Esophagus (tissue), 2 donors: ENCODE measurements around the gene OXTR. TPM values are rescaled to one million over a fixed set of nuclear protein-coding genes. Genes with fewer than 3 reads are reported as not detected.

Experiments
- H3K27ac ChIP-seq, 2 donors: one replicate each; pipeline ENCODE4 v1.5.1; 2013; ENCODE audit warnings: low read depth in 2 of 2, mild to moderate bottlenecking in 2 of 2, inconsistent platforms in 1 of 2, low read length in 1 of 2, moderate library complexity in 1 of 2
- H3K27me3 ChIP-seq, 2 donors: one replicate each; pipeline ENCODE4 v1.6.1; 2013; ENCODE audit warnings: low read length in 2 of 2, control low read depth in 1 of 2, mild to moderate bottlenecking in 1 of 2; ENCODE audit not compliant: insufficient read depth in 2 of 2, control insufficient read depth in 1 of 2
- H3K36me3 ChIP-seq, 2 donors: one replicate each; pipeline ENCODE4 v1.6.1; 2013; ENCODE audit warnings: low read length in 1 of 2; ENCODE audit not compliant: control insufficient read depth in 2 of 2, insufficient read depth in 2 of 2
- H3K4me1 ChIP-seq, 2 donors: one replicate each; pipeline ENCODE4 v1.6.1; 2013; ENCODE audit warnings: low read length in 1 of 2; ENCODE audit not compliant: control insufficient read depth in 2 of 2, insufficient read depth in 2 of 2
- H3K4me3 ChIP-seq, 2 donors: one replicate each; pipeline ENCODE4 v1.5.1; 2013; ENCODE audit warnings: low read length in 2 of 2, mild to moderate bottlenecking in 2 of 2, low read depth in 1 of 2, moderate library complexity in 1 of 2
- H3K9me3 ChIP-seq, 2 donors: one replicate each; pipeline ENCODE4 v1.6.1; 2013; ENCODE audit warnings: mild to moderate bottlenecking in 2 of 2, low read depth in 1 of 2, low read length in 1 of 2, moderate library complexity in 1 of 2; ENCODE audit not compliant: control insufficient read depth in 2 of 2, insufficient read depth in 1 of 2
- WGBS, 2 donors: extraction: QIAGEN DNeasy Blood & Tissue Kit; methylation state at CpG; one replicate each; pipeline ENCODE4 v1.1.7; 2013; 5-methylcytosine and 5-hydroxymethylcytosine counted together
- polyA plus RNA-seq, 2 donors: library from polyadenylated mRNA; stranded (reverse); fragments of 200-250 nt; gene quantifications; one replicate each; pipeline ENCODE4 v1.2.3, GENCODE V29; 2013
- donor health status: healthy with polysubstance abuse.
- donor health status: Bipolar disorder and iron deficiency.

Gene OXTR
- polyA plus RNA-seq, 2 donors = 1.0 to 1.4 TPM

DNA sequence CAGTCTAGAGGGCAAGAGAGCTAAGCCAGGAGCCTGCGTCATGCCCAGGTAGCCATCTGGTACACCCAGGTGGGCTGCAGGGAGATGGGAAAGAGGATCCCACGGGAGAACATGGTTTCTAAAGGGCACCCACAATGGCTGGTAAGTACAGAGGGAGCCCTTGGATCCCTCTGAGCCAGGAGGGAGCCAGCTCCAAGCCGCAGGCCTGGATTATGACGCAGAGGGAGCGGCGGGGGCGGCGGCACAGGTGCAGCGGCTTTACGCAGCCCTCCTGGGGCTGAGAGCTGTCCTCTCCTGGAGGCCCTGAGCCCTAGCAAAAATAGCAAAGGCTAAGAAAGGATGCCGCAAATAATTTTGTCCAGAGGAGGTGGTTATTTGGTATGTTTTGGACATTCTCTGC is 33.0 kb downstream of the OXTR start:
- no peaks in the 10 kb centered on the region for H3K36me3 ChIP-seq
- H3K9me3 ChIP-seq = no peaks in the 10 kb centered on the region
- WGBS, 2 donors = 89 to 90% methylated on average over 11 of the region's 11 CpGs
- H3K27me3 ChIP-seq = no peaks in the 10 kb centered on the region
- H3K27ac ChIP-seq = no peak overlapping the region
- no peak overlapping the region for H3K4me3 ChIP-seq
- H3K4me1 ChIP-seq = peaks cover 2 to 8% of the 10 kb centered on the region in 2 donors

DNA sequence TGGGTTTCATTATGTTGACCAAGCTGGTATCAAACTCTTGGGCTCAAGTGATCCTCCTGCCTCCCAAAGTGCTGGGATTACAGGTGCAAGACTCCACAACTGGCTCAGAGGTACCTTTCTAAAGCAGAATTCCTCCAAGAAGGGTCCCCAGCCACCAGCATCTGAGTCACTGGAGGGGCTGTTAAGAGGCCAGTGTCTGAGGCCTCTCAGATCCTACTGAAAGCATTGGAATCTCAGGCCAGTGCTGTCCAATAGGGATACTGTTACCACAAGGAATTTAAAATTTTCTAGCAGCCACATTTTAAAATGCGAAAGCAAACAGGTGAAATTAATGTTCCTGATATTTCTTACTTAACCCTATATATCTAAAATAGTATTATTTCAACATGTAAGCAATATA is 34.5 kb downstream of the OXTR start:
- Histone ChIP-seq H3K36me3 (no peaks in the 10 kb centered on the region), H3K4me1 (peaks cover 0 to 3% of the 10 kb centered on the region in 2 donors), H3K4me3 (no peak overlapping the region), H3K27ac (no peak overlapping the region), H3K27me3 (no peaks in the 10 kb centered on the region), H3K9me3 (no peaks in the 10 kb centered on the region)
- WGBS, 2 donors = 94 to 97% methylated on average over 1 of the region's 1 CpG

DNA sequence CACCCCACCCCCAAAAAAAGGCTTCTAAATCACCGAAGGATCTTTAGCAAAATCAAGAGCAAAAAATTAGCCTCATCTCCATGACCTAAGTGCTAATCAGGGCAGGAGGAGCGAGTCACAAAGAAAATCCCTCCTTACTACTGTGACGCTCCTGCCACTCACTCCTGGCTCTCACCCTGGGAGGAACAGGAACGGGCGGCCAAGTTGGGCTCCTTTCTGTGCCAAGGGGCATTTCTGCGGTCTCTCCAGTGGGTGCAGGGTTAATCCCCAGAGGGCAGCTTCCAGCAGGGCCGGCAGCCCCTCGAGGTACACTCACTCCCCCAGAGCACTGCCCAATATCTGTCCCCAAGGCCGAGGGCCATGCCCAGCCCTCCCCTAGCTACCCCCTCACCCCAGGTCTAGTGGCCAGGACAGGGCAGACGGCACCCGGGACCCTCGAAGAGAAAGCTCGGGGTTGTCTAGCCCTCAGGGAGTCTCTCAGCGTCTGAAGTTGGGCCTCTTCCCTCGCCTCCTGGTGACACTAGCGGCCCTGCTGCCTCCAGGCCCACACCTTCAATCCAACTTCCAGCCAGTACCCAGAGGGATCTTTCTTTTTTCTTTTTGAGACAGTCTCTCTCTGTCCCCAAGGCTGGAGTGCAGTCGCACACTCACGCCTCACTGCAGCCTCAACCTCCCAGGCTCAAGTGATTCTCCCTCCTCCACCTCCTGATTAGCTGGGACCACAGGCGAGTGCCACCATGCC is 35.1 kb downstream of the OXTR start:
- Histone ChIP-seq H3K36me3 (no peaks in the 10 kb centered on the region), H3K9me3 (no peaks in the 10 kb centered on the region), H3K4me1 (peaks cover 0 to 3% of the 10 kb centered on the region in 2 donors), H3K4me3 (no peak overlapping the region), H3K27ac (no peak overlapping the region), H3K27me3 (no peaks in the 10 kb centered on the region)
- 84 to 86% methylated on average over 19 of the region's 19 CpGs for WGBS, 2 donors

GRCh38 chr3:8733332-8734094 is 35.9 kb downstream of the OXTR start, which contains the start of gene CAV3:
Gene CAV3 (plus strand): TSS chr3:8733802. CDS start chr3:8733877, 75 bp downstream.
- 66 to 76% methylated on average over 23 of the region's 23 CpGs for WGBS, 2 donors
- Histone ChIP-seq H3K4me3 (no peak within 1 kb of the TSS), H3K36me3 (no peaks in the 10 kb centered on the region)

DNA sequence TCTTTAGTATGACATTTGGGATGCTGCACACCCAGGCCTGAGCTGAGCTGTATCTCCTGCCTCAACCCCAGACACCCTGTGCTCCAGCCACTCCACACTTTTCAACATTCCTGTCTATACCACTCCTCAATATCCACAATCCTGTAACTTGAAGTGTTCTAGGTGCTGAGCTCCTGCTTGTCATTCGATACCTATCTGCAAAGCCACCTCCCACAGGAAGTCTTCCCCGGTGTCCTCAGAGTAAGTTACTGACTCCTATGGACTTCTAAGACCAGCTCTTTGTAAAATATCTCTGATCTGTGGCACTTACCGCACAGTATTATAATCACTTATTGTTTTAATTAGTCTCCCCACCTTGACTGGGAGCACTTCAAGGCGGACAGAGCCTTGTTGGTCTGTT is 37.0 kb downstream of the OXTR start:
- H3K27me3 ChIP-seq = no peaks in the 10 kb centered on the region
- 69 to 76% methylated on average over 4 of the region's 4 CpGs for WGBS, 2 donors
- no peaks in the 10 kb centered on the region for H3K36me3 ChIP-seq
- no peak overlapping the region for H3K27ac ChIP-seq
- H3K9me3 ChIP-seq = no peaks in the 10 kb centered on the region
- peaks cover 0 to 3% of the 10 kb centered on the region in 2 donors for H3K4me1 ChIP-seq
- no peak overlapping the region for H3K4me3 ChIP-seq

More at GRCh38 chr3:8733332-8734094, 35.9 kb downstream of the OXTR start, which contains the start of gene CAV3:
- Histone ChIP-seq H3K9me3 (no peaks in the 10 kb centered on the region), H3K27ac (no peak within 1 kb of the TSS), H3K27me3 (no peaks in the 10 kb centered on the region), H3K4me1 (peaks cover 0 to 3% of the 10 kb centered on the region in 2 donors)

- Histone ChIP-seq H3K9me3 (peaks cover 0 to 3% of the 10 kb centered on the region in 2 donors), H3K36me3 (no peaks in the 10 kb centered on the region), H3K27ac (no peak overlapping the region), H3K4me1 (peaks cover 0 to 3% of the 10 kb centered on the region in 2 donors), H3K4me3 (no peak overlapping the region), H3K27me3 (peaks cover 0 to 3% of the 10 kb centered on the region in 2 donors)
- WGBS, 2 donors = 65 to 67% methylated on average over 3 of the region's 3 CpGs
These were observed 38.8 kb downstream of the OXTR start for GRCh38 chr3:8730656-8731055.

DNA sequence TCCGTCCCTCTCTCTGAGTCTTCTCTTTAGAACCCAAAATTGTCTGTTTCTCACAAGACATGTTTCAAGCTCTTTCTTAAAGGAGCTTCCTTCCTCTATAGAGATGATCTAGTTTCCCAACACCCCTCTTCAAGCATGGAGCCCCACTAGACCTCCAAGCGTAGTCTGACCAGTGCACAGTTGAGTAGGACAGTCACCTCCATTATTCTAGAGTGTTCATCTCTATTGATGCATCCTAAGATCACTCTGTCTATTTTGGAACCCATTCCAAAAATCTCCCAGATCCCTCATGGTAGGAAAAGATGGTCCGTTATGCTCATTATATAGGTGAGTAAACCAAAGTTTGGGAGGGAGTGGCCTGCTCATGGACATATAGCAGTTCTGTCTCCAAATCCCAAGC is 39.9 kb downstream of the OXTR start:
- 92 to 94% methylated on average over 3 of the region's 3 CpGs for WGBS, 2 donors
- H3K27me3 ChIP-seq = peaks cover 0 to 3% of the 10 kb centered on the region in 2 donors
- no peak overlapping the region for H3K4me3 ChIP-seq
- H3K36me3 ChIP-seq = no peaks in the 10 kb centered on the region
- H3K9me3 ChIP-seq = peaks cover 0 to 3% of the 10 kb centered on the region in 2 donors
- no peak overlapping the region for H3K27ac ChIP-seq
- peaks cover 0 to 3% of the 10 kb centered on the region in 2 donors for H3K4me1 ChIP-seq

- H3K4me1 ChIP-seq = no peaks in the 10 kb centered on the region
- peaks cover 0 to 3% of the 10 kb centered on the region in 2 donors for H3K27me3 ChIP-seq
- no peaks in the 10 kb centered on the region for H3K36me3 ChIP-seq
- H3K9me3 ChIP-seq = peaks cover 0 to 3% of the 10 kb centered on the region in 2 donors
- 76 to 79% methylated on average over 9 of the region's 9 CpGs for WGBS, 2 donors
- no peak overlapping the region for H3K27ac ChIP-seq
- no peak overlapping the region for H3K4me3 ChIP-seq
These were observed 41.6 kb downstream of the OXTR start for GRCh38 chr3:8727605-8728512.

- Histone ChIP-seq H3K27ac (no peak overlapping the region), H3K4me3 (no peak overlapping the region), H3K9me3 (peaks cover 0 to 3% of the 10 kb centered on the region in 2 donors), H3K27me3 (peaks cover 0 to 3% of the 10 kb centered on the region in 2 donors), H3K36me3 (no peaks in the 10 kb centered on the region), H3K4me1 (no peaks in the 10 kb centered on the region)
- WGBS, 2 donors = 68 to 70% methylated on average over 3 of the region's 3 CpGs
These were observed 45.2 kb downstream of the OXTR start for GRCh38 chr3:8724108-8724752.
